WTC11 (cell line): ENCODE measurements around the gene MEF2D. TPM values are rescaled to one million over a fixed set of nuclear protein-coding genes. Genes with fewer than 3 reads are reported as not detected.
A peak's percentile ranks its signal among the peaks of the same experiment; 100 is the strongest.

Experiments
- ATAC-seq: fragments of 200-7000 bp; cut with Tn5 transposase; 2 replicates; pipeline ENCODE4 v1.10.0; 2021; ENCODE audit warnings: mild to moderate bottlenecking, moderate library complexity
- CTCF ChIA-PET: fragments of 300-600 bp; sonication (Branson Sonifier 250); formaldehyde crosslinking; loops from one replicate; lab custom pipeline; 2021; ENCODE audit warnings: antibody characterized with exemption; lab: Charles Lee
- POLR2A ChIA-PET: fragments of 350-600 bp; sonication (Branson Sonifier 250); formaldehyde crosslinking; loops from one replicate; lab custom pipeline; 2021; ENCODE audit warnings: antibody characterized with exemption; lab: Charles Lee
- DNase-seq: peaks from one replicate; pipeline ENCODE4 v3.0.0; 2021; ENCODE audit warnings: low spot score
- H3K27ac Mint-ChIP-seq: 2 replicates; pipeline ENCODE4 v1.8.0; 2021; ENCODE audit warnings: mixed read lengths
- H3K27me3 Mint-ChIP-seq: 2 replicates; pipeline ENCODE4 v1.8.0; 2021; ENCODE audit warnings: low read depth, mild to moderate bottlenecking, moderate library complexity, mixed read lengths
- H3K36me3 Mint-ChIP-seq: 2 replicates; pipeline ENCODE4 v1.8.0; 2021; ENCODE audit warnings: mixed read lengths
- H3K4me1 Mint-ChIP-seq: 2 replicates; pipeline ENCODE4 v1.8.0; 2022; ENCODE audit warnings: mixed read lengths
- H3K4me3 Mint-ChIP-seq: 2 replicates; pipeline ENCODE4 v1.8.0; 2021; ENCODE audit warnings: mild to moderate bottlenecking, moderate library complexity, mixed read lengths
- H3K9me3 Mint-ChIP-seq: 2 replicates; pipeline ENCODE4 v1.8.0; 2021; ENCODE audit warnings: mixed read lengths
- AR ChIP-seq: fragments of 250-450 bp; sonication (Bioruptor Pico); IDR thresholded peaks from 2 replicates; pipeline ENCODE4 v1.9.0; 2021; ENCODE audit warnings: mild to moderate bottlenecking
- ATF6 ChIP-seq: sonication (generic); formaldehyde crosslinking; IDR thresholded peaks from 2 replicates; pipeline ENCODE4 v1.8.1; 2023; ENCODE audit warnings: mild to moderate bottlenecking, missing genetic modification reagents
- CREM ChIP-seq: sonication (generic); formaldehyde crosslinking; IDR thresholded peaks from 2 replicates; pipeline ENCODE4 v1.8.1; 2022; ENCODE audit warnings: mild to moderate bottlenecking, missing genetic modification reagents, moderate library complexity
- E2F4 ChIP-seq: sonication (generic); formaldehyde crosslinking; IDR thresholded peaks from 2 replicates; pipeline ENCODE4 v1.8.1; 2022; ENCODE audit warnings: low read depth, mild to moderate bottlenecking, moderate library complexity, missing genetic modification reagents, borderline replicate concordance
- ETV6 ChIP-seq: sonication (generic); formaldehyde crosslinking; IDR thresholded peaks from 2 replicates; pipeline ENCODE4 v1.8.1; 2022; ENCODE audit warnings: mild to moderate bottlenecking, missing genetic modification reagents
- FOXK1 ChIP-seq: sonication (generic); formaldehyde crosslinking; IDR thresholded peaks from 2 replicates; pipeline ENCODE4 v1.8.0; 2022; ENCODE audit warnings: mild to moderate bottlenecking, moderate library complexity, missing genetic modification reagents
- GRHL2 ChIP-seq: fragments of 250-450 bp; sonication (Bioruptor Pico); IDR thresholded peaks from 2 replicates; pipeline ENCODE4 v1.8.0; 2022; ENCODE audit warnings: mild to moderate bottlenecking, moderate library complexity; ENCODE audit not compliant: insufficient replicate concordance, severe bottlenecking
- IRF2 ChIP-seq: sonication (generic); formaldehyde crosslinking; IDR thresholded peaks from 2 replicates; pipeline ENCODE4 v1.8.0; 2022; ENCODE audit warnings: low read depth, missing genetic modification reagents, borderline replicate concordance
- KAT7 ChIP-seq: sonication (generic); formaldehyde crosslinking; IDR thresholded peaks from 2 replicates; pipeline ENCODE4 v1.8.1; 2023; ENCODE audit warnings: missing genetic modification reagents, mild to moderate bottlenecking, borderline replicate concordance
- NR1H2 ChIP-seq: sonication (generic); formaldehyde crosslinking; IDR thresholded peaks from 2 replicates; pipeline ENCODE4 v1.9.0; 2021; ENCODE audit warnings: mild to moderate bottlenecking, moderate library complexity, missing genetic modification reagents
- PRDM15 ChIP-seq: sonication (generic); formaldehyde crosslinking; IDR thresholded peaks from 2 replicates; pipeline ENCODE4 v1.8.0; 2022; ENCODE audit warnings: missing genetic modification reagents
- SP1 ChIP-seq: sonication (generic); formaldehyde crosslinking; conservative IDR thresholded peaks from 2 replicates; pipeline ENCODE4 v1.8.1; 2022; ENCODE audit warnings: missing genetic modification reagents
- TCF7 ChIP-seq: sonication (generic); formaldehyde crosslinking; IDR thresholded peaks from 2 replicates; pipeline ENCODE4 v1.8.0; 2022; ENCODE audit warnings: mild to moderate bottlenecking, low read depth, missing genetic modification reagents, moderate library complexity
- TEAD1 ChIP-seq: sonication (generic); formaldehyde crosslinking; IDR thresholded peaks from 2 replicates; pipeline ENCODE4 v1.8.0; 2022; ENCODE audit warnings: mild to moderate bottlenecking, missing genetic modification reagents
- TEAD4 ChIP-seq: sonication (generic); formaldehyde crosslinking; IDR thresholded peaks from 2 replicates; pipeline ENCODE4 v1.8.0; 2022; ENCODE audit warnings: mild to moderate bottlenecking, missing genetic modification reagents
- ZBTB43 ChIP-seq: sonication (generic); formaldehyde crosslinking; IDR thresholded peaks from 2 replicates; pipeline ENCODE4 v1.8.1; 2023; ENCODE audit warnings: mild to moderate bottlenecking, missing genetic modification reagents
- ZNF232 ChIP-seq: sonication (generic); formaldehyde crosslinking; IDR thresholded peaks from 2 replicates; pipeline ENCODE4 v1.8.0; 2022; ENCODE audit warnings: mild to moderate bottlenecking, missing genetic modification reagents
- ZNF263 ChIP-seq: sonication (generic); formaldehyde crosslinking; IDR thresholded peaks from 2 replicates; pipeline ENCODE4 v1.8.1; 2022; ENCODE audit warnings: low read depth, mild to moderate bottlenecking, moderate library complexity, missing genetic modification reagents
- ZNF416 ChIP-seq: fragments of 250-450 bp; sonication (Bioruptor Pico); IDR thresholded peaks from 2 replicates; pipeline ENCODE4 v1.9.0; 2021; ENCODE audit warnings: mild to moderate bottlenecking, inconsistent platforms
- ZNF671 ChIP-seq: fragments of 250-450 bp; sonication (Bioruptor Pico); IDR thresholded peaks from 2 replicates; pipeline ENCODE4 v1.8.0; 2021; ENCODE audit warnings: mild to moderate bottlenecking
- total RNA-seq: library from RNA; stranded (reverse); gene quantifications from 3 replicates; pipeline ENCODE4 v1.2.3, GENCODE V29; 2021

MEF2D gene
- total RNA-seq, 1 experiment from 2014 or later: 24.1 TPM

GRCh38 chr1:156525071-156525501 lies 24.5 kb upstream of the MEF2D start (continued):
- TF ChIP-seq PRDM15 (CRISPR knock-in tag): no peak
- TF ChIP-seq KAT7 (CRISPR knock-in tag): no peak
- no peak for TF ChIP-seq TEAD1 (CRISPR knock-in tag)
- TF ChIP-seq ATF6 (CRISPR knock-in tag): no peak
- TF ChIP-seq TEAD4 (CRISPR knock-in tag): no peak
- no peak for TF ChIP-seq ZBTB43
- no peak for TF ChIP-seq SP1
- TF ChIP-seq ZNF416 (CRISPR knock-in tag): no peak
- TF ChIP-seq CREM (CRISPR knock-in tag): no peak
- TF ChIP-seq FOXK1: no peak

GRCh38 chr1:156524481-156524869 lies 23.9 kb upstream of the MEF2D start:
- H3K9me3 Mint-ChIP-seq: no peaks in the 10 kb centered on the region
- H3K27me3 Mint-ChIP-seq: no peaks in the 10 kb centered on the region
- no peak for ATAC-seq
- no peak for DNase-seq
- peaks cover 27% of the 10 kb centered on the region for H3K36me3 Mint-ChIP-seq
- no peak overlapping the region for H3K4me3 Mint-ChIP-seq
- ChIA-PET POLR2A (interaction anchor here (1.1 to 1.4 kb wide), 2 partner anchors 24 to 25 kb away, joined by 3 to 4 read pairs; partner anchors contain the start of gene MEF2D), CTCF (interaction anchor here (0.6 to 7.4 kb wide), 8 partner anchors 12 to 361 kb away, joined by 3 to 73 read pairs (median 4); partner anchors contain the start of gene MEF2D)
- peaks cover 23% of the 10 kb centered on the region for H3K4me1 Mint-ChIP-seq
- H3K27ac Mint-ChIP-seq: peak overlapping the region; percentile 39; the same call in 1 of the 2 replicates
- no peak for TF ChIP-seq ZNF671
- TF ChIP-seq ZNF263 (CRISPR knock-in tag): no peak
- no peak for TF ChIP-seq E2F4 (CRISPR knock-in tag)
- TF ChIP-seq ZNF416 (CRISPR knock-in tag): no peak
- no peak for TF ChIP-seq AR
- no peak for TF ChIP-seq SP1
- no peak for TF ChIP-seq NR1H2 (CRISPR knock-in tag)
- TF ChIP-seq ZNF232: no peak
- TF ChIP-seq GRHL2: no peak
- no peak for TF ChIP-seq TCF7
- no peak for TF ChIP-seq ETV6 (CRISPR knock-in tag)
- no peak for TF ChIP-seq PRDM15 (CRISPR knock-in tag)
- no peak for TF ChIP-seq IRF2
